ENCODE measurements around the gene PTPRN2. TPM values are rescaled to one million over a fixed set of nuclear protein-coding genes. Genes with fewer than 3 reads are reported as not detected.

Gene PTPRN2
- total RNA-seq, 1 experiment from 2014 or later: 2.1 TPM

DNA sequence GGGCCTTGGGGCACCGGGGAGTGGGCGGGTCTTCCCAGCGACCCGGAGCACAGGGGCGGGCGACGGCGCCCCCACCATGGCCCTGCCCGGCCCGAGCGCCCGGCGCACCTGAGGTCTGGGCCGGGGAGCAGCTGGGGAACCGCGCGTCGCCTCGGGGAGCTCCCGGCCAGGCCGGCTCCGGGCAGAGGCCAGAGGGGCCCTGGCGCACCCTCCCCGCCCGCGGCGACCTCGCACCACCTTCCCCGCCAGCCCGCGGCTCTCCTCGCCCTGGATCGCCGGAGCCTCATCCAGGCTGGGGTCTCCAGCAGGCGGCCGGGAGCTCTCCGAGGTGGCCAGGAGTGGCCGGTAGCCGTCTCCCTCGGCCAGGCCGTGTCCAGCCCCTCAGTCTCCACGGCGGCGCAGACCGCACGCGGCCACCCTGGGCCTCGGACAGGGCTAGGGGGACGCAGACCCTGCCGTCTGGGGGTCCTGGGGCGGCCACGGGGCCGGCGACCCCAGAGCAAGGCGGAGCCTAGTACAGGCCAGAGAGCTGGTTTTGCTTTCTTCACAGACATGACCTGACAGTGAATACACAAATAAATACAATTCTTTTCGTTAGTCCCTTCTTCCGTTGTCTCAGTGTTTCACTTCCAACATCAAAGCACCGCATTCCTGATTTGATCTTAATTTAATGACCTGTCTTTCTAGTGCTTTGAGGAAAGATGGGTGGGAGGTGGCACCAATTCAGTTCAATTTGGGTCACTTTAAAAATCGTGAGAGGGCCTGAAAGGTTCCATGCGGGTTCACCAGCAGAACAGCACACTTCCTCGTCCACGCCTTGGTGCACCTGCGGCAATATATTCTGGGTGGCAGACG is 893.9 kb downstream of the PTPRN2 start:
- CTCF ChIA-PET: no interaction called here
- H3K4me2 ChIP-seq (ENCODE audit: low read length): no peak overlapping the region
- no peaks in the 10 kb centered on the region for H4K20me1 ChIP-seq (ENCODE audit: insufficient read depth)
- no peaks in the 10 kb centered on the region for H3K79me2 ChIP-seq (ENCODE audit: insufficient read depth, low read length)
- H3K9me2 ChIP-seq (ENCODE audit: insufficient read depth): no peaks in the 10 kb centered on the region
- H3K27ac ChIP-seq (ENCODE audit: low read depth, low read length): no peak overlapping the region
- H3K4me1 ChIP-seq (ENCODE audit: control insufficient read depth in 1 of 2, insufficient read depth in 2 of 2, low read length in 2 of 2): peaks cover 0 to 13% of the 10 kb centered on the region in 2 experiments; a peak in 3 of 4 replicates
- H3K9me3 ChIP-seq (ENCODE audit: control insufficient read depth in 1 of 2, insufficient read depth in 1 of 2, low read depth in 1 of 2, low read length in 2 of 2): no peaks in the 10 kb centered on the region
- no peak overlapping the region for H3K9ac ChIP-seq (ENCODE audit: low read length)
- intact Hi-C loops (cut with micrococcal nuclease): no loop called here
- no TSS peak for BruUV-seq (replicated peaks)
- no peak for ATAC-seq
- no peak for DNase-seq (ENCODE audit: low read depth, low spot score)
- TF ChIP-seq, protein P1, sequence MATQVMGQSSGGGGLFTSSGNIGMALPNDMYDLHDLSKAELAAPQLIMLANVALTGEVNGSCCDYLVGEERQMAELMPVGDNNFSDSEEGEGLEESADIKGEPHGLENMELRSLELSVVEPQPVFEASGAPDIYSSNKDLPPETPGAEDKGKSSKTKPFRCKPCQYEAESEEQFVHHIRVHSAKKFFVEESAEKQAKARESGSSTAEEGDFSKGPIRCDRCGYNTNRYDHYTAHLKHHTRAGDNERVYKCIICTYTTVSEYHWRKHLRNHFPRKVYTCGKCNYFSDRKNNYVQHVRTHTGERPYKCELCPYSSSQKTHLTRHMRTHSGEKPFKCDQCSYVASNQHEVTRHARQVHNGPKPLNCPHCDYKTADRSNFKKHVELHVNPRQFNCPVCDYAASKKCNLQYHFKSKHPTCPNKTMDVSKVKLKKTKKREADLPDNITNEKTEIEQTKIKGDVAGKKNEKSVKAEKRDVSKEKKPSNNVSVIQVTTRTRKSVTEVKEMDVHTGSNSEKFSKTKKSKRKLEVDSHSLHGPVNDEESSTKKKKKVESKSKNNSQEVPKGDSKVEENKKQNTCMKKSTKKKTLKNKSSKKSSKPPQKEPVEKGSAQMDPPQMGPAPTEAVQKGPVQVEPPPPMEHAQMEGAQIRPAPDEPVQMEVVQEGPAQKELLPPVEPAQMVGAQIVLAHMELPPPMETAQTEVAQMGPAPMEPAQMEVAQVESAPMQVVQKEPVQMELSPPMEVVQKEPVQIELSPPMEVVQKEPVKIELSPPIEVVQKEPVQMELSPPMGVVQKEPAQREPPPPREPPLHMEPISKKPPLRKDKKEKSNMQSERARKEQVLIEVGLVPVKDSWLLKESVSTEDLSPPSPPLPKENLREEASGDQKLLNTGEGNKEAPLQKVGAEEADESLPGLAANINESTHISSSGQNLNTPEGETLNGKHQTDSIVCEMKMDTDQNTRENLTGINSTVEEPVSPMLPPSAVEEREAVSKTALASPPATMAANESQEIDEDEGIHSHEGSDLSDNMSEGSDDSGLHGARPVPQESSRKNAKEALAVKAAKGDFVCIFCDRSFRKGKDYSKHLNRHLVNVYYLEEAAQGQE (IDR thresholded peaks at IDR 0.05; ENCODE audit: low read depth): no peak
- TF ChIP-seq SP1 (IDR thresholded peaks at IDR 0.05; ENCODE audit: low read depth): no peak
- TF ChIP-seq ELF1 (IDR thresholded peaks at IDR 0.05; ENCODE audit: borderline replicate concordance, low read depth): no peak
- TF ChIP-seq, protein P2, sequence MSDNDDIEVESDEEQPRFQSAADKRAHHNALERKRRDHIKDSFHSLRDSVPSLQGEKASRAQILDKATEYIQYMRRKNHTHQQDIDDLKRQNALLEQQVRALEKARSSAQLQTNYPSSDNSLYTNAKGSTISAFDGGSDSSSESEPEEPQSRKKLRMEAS (IDR thresholded peaks at IDR 0.05): no peak
- no peak for TF ChIP-seq FOSL1 (IDR thresholded peaks at IDR 0.05; ENCODE audit: low read depth)
- TF ChIP-seq POLR2A (IDR thresholded peaks at IDR 0.05; ENCODE audit: borderline replicate concordance, extremely low read depth, insufficient read depth, insufficient read length): no peak
- no peak for TF ChIP-seq EGR1 (IDR thresholded peaks at IDR 0.05; ENCODE audit: low read depth)
- no peak for TF ChIP-seq CBX3 (IDR thresholded peaks at IDR 0.05; ENCODE audit: low read depth)
- no peak for TF ChIP-seq YY1 (IDR thresholded peaks at IDR 0.05; ENCODE audit: extremely low read depth, insufficient replicate concordance, low read depth, low read length)
- TF ChIP-seq, protein P3, sequence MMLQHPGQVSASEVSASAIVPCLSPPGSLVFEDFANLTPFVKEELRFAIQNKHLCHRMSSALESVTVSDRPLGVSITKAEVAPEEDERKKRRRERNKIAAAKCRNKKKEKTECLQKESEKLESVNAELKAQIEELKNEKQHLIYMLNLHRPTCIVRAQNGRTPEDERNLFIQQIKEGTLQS (IDR thresholded peaks at IDR 0.05): no peak
- no peak for TF ChIP-seq CEBPB (IDR thresholded peaks at IDR 0.05; ENCODE audit: low read depth)
- TF ChIP-seq, protein P4, sequence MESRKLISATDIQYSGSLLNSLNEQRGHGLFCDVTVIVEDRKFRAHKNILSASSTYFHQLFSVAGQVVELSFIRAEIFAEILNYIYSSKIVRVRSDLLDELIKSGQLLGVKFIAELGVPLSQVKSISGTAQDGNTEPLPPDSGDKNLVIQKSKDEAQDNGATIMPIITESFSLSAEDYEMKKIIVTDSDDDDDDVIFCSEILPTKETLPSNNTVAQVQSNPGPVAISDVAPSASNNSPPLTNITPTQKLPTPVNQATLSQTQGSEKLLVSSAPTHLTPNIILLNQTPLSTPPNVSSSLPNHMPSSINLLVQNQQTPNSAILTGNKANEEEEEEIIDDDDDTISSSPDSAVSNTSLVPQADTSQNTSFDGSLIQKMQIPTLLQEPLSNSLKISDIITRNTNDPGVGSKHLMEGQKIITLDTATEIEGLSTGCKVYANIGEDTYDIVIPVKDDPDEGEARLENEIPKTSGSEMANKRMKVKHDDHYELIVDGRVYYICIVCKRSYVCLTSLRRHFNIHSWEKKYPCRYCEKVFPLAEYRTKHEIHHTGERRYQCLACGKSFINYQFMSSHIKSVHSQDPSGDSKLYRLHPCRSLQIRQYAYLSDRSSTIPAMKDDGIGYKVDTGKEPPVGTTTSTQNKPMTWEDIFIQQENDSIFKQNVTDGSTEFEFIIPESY (IDR thresholded peaks at IDR 0.05; ENCODE audit: extremely low read depth, insufficient replicate concordance, low read length): no peak
- TF ChIP-seq EZH2phosphoT487 (IDR thresholded peaks at IDR 0.05; ENCODE audit: borderline replicate concordance): no peak
- no peak for TF ChIP-seq EZH2 (IDR thresholded peaks at IDR 0.05)
- TF ChIP-seq ZNF274 (IDR thresholded peaks at IDR 0.05; ENCODE audit: low read depth, low read length): no peak
- H2AFZ ChIP-seq (ENCODE audit: low read depth, low read length, poor library complexity, severe bottlenecking): no peak overlapping the region
- H3K27me3 ChIP-seq (ENCODE audit: insufficient read depth, low read length): peaks cover 9% of the 10 kb centered on the region
- POLR2A ChIA-PET: no interaction called here
- RAD21 ChIA-PET (ENCODE audit: low non-redundant PET in 1 of 2, low total read pairs in 2 of 2, uncharacterized antibody in 2 of 2, unreplicated experiment in 2 of 2): no interaction called here
- no peaks in the 10 kb centered on the region for H3K36me3 ChIP-seq (ENCODE audit: control insufficient read depth in 1 of 2, insufficient read depth in 2 of 2, low read length in 2 of 2)
- no peak overlapping the region for H3K4me3 ChIP-seq (replicated peaks in 1 of 2; ENCODE audit: low read depth in 1 of 2, low read length in 2 of 2)
